Epithelial cell of esophagus (primary cell): ENCODE measurements around the gene ANTXR2.

Source experiments
- DNase-seq: peaks from one replicate; pipeline ENCODE4 v3.0.0; 2010; ENCODE audit warnings: low read depth
- H3K4me3 ChIP-seq: 2 replicates; pipeline ENCODE4 v1.5.1; 2011; ENCODE audit warnings: mild to moderate bottlenecking, low read length, control low read depth
- TF ChIP-seq, protein P1 (sequence below): IDR thresholded peaks from 2 replicates; pipeline ENCODE4 v1.5.1; 2011; ENCODE audit warnings: low read depth, mild to moderate bottlenecking, low read length, control low read depth, inconsistent platforms; ENCODE audit not compliant: insufficient read depth; ENCODE audit errors: missing control alignments

The ANTXR2 gene

DNA sequence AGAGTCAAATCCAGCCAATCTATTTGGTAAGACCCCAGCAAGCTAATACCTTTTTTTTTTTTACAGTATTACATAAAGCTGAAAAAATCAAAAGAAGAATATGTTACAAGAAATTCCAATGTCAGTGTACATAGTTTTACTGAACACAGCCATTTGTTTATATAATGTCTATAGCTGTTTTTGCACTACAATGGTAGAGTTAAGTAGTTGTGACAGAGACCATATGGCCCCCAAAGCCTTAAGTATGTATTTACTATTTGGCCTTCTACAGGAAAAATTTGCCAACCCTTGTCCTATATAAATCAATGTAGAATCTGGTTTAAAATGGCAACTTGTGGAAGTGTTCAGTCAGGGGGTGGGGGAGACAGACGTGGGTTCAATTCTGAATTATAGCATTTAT, 60.7 kb downstream of the ANTXR2 start:
- no peak for DNase-seq
- no peak overlapping the region for H3K4me3 ChIP-seq
- TF ChIP-seq, protein P1, sequence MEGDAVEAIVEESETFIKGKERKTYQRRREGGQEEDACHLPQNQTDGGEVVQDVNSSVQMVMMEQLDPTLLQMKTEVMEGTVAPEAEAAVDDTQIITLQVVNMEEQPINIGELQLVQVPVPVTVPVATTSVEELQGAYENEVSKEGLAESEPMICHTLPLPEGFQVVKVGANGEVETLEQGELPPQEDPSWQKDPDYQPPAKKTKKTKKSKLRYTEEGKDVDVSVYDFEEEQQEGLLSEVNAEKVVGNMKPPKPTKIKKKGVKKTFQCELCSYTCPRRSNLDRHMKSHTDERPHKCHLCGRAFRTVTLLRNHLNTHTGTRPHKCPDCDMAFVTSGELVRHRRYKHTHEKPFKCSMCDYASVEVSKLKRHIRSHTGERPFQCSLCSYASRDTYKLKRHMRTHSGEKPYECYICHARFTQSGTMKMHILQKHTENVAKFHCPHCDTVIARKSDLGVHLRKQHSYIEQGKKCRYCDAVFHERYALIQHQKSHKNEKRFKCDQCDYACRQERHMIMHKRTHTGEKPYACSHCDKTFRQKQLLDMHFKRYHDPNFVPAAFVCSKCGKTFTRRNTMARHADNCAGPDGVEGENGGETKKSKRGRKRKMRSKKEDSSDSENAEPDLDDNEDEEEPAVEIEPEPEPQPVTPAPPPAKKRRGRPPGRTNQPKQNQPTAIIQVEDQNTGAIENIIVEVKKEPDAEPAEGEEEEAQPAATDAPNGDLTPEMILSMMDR, result no peak

DNA sequence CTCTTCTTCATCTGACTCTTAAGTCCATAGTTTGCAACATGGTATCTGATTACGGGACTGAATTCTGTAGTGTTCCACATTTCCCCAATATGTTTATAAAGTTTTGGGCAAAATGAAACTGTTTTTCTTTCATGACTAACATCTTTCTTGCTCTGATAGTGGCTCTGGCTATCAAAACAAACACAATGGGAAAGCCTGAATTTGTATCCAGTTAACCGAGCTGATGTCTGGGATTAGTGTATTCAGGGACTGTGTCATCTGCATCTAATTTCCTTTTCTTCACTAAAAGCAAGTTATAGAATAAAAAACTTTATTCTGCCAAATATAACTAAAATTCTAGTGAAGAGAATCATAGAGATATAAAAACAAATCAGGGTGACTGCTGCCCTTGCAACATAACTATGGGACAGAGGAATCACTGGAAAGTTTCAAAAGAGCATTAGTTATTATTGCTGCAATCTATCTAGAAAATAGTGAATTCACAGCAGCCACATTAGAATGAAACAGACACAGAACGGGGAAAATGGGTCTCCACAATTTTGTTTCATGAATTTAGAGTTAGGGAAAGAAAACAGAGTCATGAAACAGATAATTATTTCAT, 61.3 kb downstream of the ANTXR2 start:
- DNase-seq, result no peak
- TF ChIP-seq, protein P1, result no peak
- H3K4me3 ChIP-seq, result no peak overlapping the region

DNA sequence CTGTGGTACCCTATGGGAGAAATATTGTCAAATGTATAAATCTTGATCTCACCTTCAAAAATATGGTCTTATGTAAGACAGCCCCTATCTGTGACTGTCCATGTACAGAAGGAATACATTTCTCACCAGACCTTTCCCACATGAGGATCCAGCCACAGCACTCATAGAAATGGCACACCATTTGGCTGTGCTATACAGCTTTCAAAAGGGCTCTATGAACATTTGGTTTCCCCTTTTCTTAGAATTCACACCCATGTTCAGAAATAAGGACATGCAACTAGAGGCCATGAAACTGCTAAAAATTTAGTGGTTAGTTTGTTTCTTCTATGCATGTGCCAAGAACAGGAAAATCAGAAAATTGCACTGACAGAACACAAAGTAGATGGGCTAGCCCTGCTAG, 62.7 kb downstream of the ANTXR2 start:
- no peak for DNase-seq
- TF ChIP-seq, protein P1, result no peak
- no peak overlapping the region for H3K4me3 ChIP-seq

DNA sequence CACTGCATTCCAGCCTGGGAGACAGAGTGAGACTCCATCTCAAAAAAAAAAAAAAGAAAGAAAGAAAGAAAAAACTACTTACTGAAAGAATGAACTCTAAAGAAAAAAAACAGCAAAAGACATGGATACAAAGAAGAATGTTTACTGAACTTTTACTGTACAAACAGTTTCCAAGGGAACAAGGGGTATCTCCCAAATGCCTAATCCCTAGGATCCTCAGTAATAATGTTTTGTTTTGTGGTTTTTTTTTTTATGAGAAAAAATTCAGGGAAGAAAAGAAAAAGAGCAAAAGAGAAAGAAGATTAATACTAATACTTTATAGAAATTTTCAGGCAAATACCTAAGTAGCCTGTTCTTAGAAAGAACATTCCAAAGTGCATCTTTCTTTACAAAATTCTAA, 63.2 kb downstream of the ANTXR2 start:
- DNase-seq, result no peak
- TF ChIP-seq, protein P1, result no peak
- H3K4me3 ChIP-seq, result no peak overlapping the region

DNA sequence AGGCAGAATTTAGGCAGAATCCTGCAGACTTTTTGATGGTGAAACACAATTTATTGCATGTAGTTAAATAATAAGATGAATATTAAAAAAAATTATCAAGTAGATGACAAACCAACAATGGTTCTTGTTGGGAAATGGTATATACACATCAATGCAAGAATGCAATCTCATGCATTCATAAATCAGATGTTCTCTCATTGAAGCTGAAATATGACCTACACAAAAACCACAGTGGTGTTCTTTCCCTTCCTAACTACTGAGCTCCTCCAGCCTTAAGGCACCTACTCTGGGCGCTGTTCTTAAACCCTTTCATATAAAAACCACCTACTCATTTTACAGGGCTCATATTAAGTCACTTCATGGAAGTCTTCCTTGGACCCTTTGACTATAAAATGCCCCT, 64.1 kb downstream of the ANTXR2 start:
- no peak overlapping the region for H3K4me3 ChIP-seq
- no peak for DNase-seq
- TF ChIP-seq, protein P1, result no peak

DNA sequence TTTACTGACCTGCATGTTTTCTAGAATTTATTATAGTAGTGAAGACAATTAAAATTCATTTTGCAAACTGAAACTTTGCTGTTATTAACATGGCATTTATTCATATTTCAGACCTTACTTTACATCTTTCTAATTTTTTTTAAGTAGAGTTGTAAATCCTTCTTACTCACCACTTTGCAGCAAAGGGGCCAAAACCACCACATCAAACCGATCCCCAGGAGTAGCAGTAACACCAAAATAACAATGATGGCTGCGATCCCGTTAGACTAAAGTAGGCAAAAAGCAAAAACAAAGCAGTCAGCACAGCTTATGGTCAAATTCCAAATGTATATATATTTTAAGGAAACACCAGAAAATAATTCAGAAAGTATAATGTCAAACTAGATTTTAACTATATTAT, 64.7 kb downstream of the ANTXR2 start:
- DNase-seq, result no peak
- no peak overlapping the region for H3K4me3 ChIP-seq
- TF ChIP-seq, protein P1, result no peak

DNA sequence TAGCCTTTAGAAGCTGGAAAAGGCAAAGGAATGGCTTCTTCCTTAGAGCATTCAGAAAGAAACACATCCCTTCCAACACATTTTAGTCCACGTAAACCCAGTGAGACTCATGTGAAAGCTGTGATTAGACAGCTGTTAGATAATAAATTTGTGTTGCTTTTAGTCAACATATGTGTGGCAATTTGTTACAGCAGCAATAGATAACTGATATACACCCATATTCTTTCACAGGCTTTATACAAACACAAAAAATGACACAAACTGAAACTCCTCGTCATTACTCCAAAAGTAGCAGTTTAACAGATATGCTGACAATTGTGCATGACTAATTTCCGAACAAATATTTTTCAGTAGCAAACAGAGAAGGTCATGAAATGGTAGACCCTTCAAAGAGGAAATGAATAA, 65.3 kb downstream of the ANTXR2 start:
- peak; percentile 11 for DNase-seq
- TF ChIP-seq, protein P1, result no peak
- H3K4me3 ChIP-seq, result no peak overlapping the region
